MM.1S (cell line): ENCODE measurements around the gene ARF6.
A peak's percentile ranks its signal among the peaks of the same experiment; 100 is the strongest.

Source experiments
- DNase-seq: peaks from one replicate; pipeline ENCODE4 v3.0.0-alpha.2; 2015
- H2AFZ ChIP-seq: fragments of 300-600 bp; sonication (generic); 2 replicates; pipeline ENCODE4 v1.6.0; 2016; ENCODE audit warnings: antibody characterized with exemption, low read length
- H3F3A ChIP-seq: fragments of 300-600 bp; sonication (generic); 2 replicates; pipeline ENCODE4 v1.6.1; 2016; ENCODE audit warnings: mild to moderate bottlenecking, antibody characterized with exemption, low read length, moderate library complexity, mixed read lengths; ENCODE audit not compliant: insufficient read depth
- H3K27ac ChIP-seq: fragments of 300-600 bp; sonication (generic); 2 replicates; pipeline ENCODE4 v1.5.1; 2016; ENCODE audit warnings: mild to moderate bottlenecking, low read length
- H3K27me3 ChIP-seq: fragments of 300-600 bp; sonication (generic); replicated peaks from 2 replicates; pipeline ENCODE4 v1.6.0; 2016; ENCODE audit warnings: low read length; ENCODE audit not compliant: insufficient read depth
- H3K36me3 ChIP-seq: fragments of 300-600 bp; sonication (generic); replicated peaks from 2 replicates; pipeline ENCODE4 v1.6.1; 2016; ENCODE audit warnings: mild to moderate bottlenecking, low read length, mixed read lengths; ENCODE audit not compliant: insufficient read depth
- H3K4me1 ChIP-seq: fragments of 300-600 bp; sonication (generic); 2 replicates; pipeline ENCODE4 v1.6.1; 2016; ENCODE audit warnings: low read length, mixed read lengths
- H3K4me2 ChIP-seq: fragments of 300-600 bp; sonication (generic); 2 replicates; pipeline ENCODE4 v1.6.0; 2016; ENCODE audit warnings: low read depth, low read length
- H3K4me3 ChIP-seq: fragments of 300-600 bp; sonication (generic); 2 replicates; pipeline ENCODE4 v1.5.1; 2016; ENCODE audit warnings: low read length, mixed read lengths
- H3K79me2 ChIP-seq: fragments of 300-600 bp; sonication (generic); 2 replicates; pipeline ENCODE4 v1.6.1; 2016; ENCODE audit warnings: mixed run types, low read length, mixed read lengths
- H3K9ac ChIP-seq: fragments of 300-600 bp; sonication (generic); 2 replicates; pipeline ENCODE4 v1.6.1; 2016; ENCODE audit warnings: low read length, mixed read lengths
- H3K9me2 ChIP-seq: fragments of 300-600 bp; sonication (generic); replicated peaks from 2 replicates; pipeline ENCODE4 v1.6.1; 2016; ENCODE audit warnings: mild to moderate bottlenecking, low read length, mixed read lengths; ENCODE audit not compliant: insufficient read depth
- H3K9me3 ChIP-seq: fragments of 300-600 bp; sonication (generic); replicated peaks from 2 replicates; pipeline ENCODE4 v1.6.1; 2016; ENCODE audit warnings: mild to moderate bottlenecking, low read length, mixed read lengths; ENCODE audit not compliant: insufficient read depth
- H4K20me1 ChIP-seq: fragments of 300-600 bp; sonication (generic); 2 replicates; pipeline ENCODE4 v1.6.1; 2016; ENCODE audit warnings: mild to moderate bottlenecking, low read length, moderate library complexity, mixed read lengths; ENCODE audit not compliant: insufficient read depth
- EZH2 ChIP-seq: fragments of 300-600 bp; sonication (generic); optimal IDR thresholded peaks from 2 replicates; pipeline ENCODE3; 2017; ENCODE audit warnings: low read depth, mild to moderate bottlenecking, antibody characterized with exemption, low read length, mixed read lengths
- EZH2phosphoT487 ChIP-seq: fragments of 300-600 bp; sonication (generic); IDR thresholded peaks from 2 replicates; pipeline ENCODE4 v1.6.1; 2018; ENCODE audit warnings: antibody characterized with exemption, low read length
- TF ChIP-seq, protein P1 (sequence below): fragments of 300-600 bp; sonication (generic); IDR thresholded peaks from 2 replicates; pipeline ENCODE4 v1.5.1; 2016; ENCODE audit warnings: antibody characterized with exemption, low read length, mixed read lengths

The ARF6 gene

DNA sequence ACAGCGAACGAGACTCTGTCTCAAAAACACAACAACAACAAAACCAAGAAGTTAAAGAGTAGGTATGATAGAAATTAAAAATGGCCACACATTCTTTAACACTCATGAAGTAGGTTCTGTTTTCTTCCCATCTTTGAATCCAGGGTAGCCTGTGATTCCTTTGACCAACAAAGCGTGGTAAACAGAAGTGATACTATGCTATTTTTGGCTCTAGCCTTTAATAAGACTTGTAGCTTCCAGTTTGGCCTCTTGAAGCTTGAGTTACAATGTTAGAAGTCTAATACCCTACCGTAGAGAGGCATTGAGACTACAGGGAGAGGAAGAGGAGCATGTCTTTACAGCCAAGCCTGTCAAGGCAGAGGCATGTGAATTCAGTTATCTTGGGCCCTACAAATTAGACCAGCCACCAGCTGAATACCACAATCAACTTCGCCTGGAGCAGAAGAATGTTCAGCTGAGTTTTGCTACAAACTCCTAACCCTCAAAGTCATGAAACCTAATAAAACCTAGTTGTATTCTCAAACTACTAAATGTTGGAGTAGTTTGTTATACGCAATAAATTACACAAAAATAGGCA lies 35.4 kb upstream of the ARF6 start:
- Histone ChIP-seq H3K79me2 (peaks cover 1% of the 10 kb centered on the region), H4K20me1 (no peaks in the 10 kb centered on the region), H3K27ac (no peak overlapping the region), H3K4me1 (peaks cover 4% of the 10 kb centered on the region; the same call in 1 of the 2 replicates), H3K4me3 (no peak overlapping the region), H3F3A (peaks cover 10% of the 10 kb centered on the region), H3K9me3 (no peaks in the 10 kb centered on the region), H2AFZ (no peak overlapping the region), H3K9ac (no peak overlapping the region), H3K4me2 (no peak overlapping the region), H3K9me2 (no peaks in the 10 kb centered on the region), H3K36me3 (no peaks in the 10 kb centered on the region), H3K27me3 (no peaks in the 10 kb centered on the region)
- TF ChIP-seq, protein P1, sequence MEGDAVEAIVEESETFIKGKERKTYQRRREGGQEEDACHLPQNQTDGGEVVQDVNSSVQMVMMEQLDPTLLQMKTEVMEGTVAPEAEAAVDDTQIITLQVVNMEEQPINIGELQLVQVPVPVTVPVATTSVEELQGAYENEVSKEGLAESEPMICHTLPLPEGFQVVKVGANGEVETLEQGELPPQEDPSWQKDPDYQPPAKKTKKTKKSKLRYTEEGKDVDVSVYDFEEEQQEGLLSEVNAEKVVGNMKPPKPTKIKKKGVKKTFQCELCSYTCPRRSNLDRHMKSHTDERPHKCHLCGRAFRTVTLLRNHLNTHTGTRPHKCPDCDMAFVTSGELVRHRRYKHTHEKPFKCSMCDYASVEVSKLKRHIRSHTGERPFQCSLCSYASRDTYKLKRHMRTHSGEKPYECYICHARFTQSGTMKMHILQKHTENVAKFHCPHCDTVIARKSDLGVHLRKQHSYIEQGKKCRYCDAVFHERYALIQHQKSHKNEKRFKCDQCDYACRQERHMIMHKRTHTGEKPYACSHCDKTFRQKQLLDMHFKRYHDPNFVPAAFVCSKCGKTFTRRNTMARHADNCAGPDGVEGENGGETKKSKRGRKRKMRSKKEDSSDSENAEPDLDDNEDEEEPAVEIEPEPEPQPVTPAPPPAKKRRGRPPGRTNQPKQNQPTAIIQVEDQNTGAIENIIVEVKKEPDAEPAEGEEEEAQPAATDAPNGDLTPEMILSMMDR, result no peak
- no peak for TF ChIP-seq EZH2phosphoT487
- no peak for TF ChIP-seq EZH2
- DNase-seq, result no peak

DNA sequence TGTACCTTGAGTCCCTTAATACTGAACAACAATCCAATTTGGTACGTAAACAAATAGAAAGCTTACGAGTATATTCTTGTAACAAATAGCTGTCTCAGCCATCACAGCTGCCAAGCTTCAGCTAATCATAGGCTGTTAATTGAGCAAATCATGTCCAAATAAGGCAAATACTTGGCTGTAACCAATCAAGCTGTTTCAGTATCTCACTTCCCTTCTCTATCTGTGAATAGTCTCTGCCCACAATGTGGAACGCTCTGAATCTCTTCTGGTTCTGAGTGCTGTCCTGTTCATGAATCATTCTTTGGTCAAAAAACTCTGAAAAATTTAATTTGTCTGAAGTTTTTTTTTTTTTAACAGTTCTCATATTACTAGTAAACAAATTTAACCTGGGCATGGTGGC lies 34.5 kb upstream of the ARF6 start:
- Histone ChIP-seq H3K27ac (no peak overlapping the region), H3K4me2 (no peak overlapping the region), H2AFZ (no peak overlapping the region), H3K36me3 (no peaks in the 10 kb centered on the region), H3K9me2 (no peaks in the 10 kb centered on the region), H3K79me2 (no peaks in the 10 kb centered on the region), H3K9me3 (no peaks in the 10 kb centered on the region), H3F3A (peaks cover 15% of the 10 kb centered on the region), H3K9ac (no peak overlapping the region), H3K4me3 (no peak overlapping the region), H3K27me3 (no peaks in the 10 kb centered on the region), H3K4me1 (peaks cover 4% of the 10 kb centered on the region; the same call in 1 of the 2 replicates), H4K20me1 (no peaks in the 10 kb centered on the region)
- no peak for DNase-seq
- TF ChIP-seq EZH2, result no peak
- TF ChIP-seq, protein P1, result no peak
- no peak for TF ChIP-seq EZH2phosphoT487

DNA sequence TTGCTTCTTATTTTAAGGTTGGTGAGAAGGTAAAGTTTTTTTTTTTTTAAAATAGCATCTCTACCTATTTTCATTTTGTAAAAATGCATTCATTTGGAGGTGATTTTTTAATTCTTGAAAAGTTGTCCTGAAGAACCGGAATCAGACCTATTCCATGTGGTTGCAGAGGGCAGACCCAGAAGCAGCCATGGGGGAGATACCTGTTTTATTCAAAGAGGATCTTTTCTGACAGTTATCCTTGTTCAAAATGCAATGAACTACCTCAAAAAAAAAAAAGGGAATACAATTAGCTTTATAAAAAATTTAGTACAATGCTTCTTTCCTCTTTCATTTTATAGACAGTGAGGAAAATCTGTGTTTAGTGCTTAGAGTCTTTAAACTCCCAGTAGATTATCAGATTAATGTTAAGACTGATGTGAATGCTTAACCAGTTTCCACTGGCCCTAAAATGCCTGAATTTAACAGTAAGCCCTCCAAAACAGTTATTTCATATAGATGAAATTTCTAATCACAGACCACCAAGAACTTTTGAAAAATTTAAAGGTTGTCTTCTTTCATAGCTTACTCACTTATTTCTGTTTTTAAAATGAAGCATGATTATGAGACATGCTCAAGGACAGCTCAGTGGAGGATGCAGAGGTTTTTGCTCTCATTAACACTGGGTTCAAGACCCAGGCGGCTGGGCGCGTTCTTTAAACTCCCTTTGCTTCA lies 31.7 kb upstream of the ARF6 start:
- TF ChIP-seq, protein P1, result no peak
- TF ChIP-seq EZH2phosphoT487 (no peak), EZH2 (no peak)
- H3K4me3 ChIP-seq, result peak overlapping the region; percentile 86
- peak overlapping the region; percentile 89 for H2AFZ ChIP-seq
- no peaks in the 10 kb centered on the region for H3K79me2 ChIP-seq
- peak overlapping the region; percentile 93 for H3K27ac ChIP-seq
- no peaks in the 10 kb centered on the region for H3K9me2 ChIP-seq
- no peaks in the 10 kb centered on the region for H4K20me1 ChIP-seq
- no peaks in the 10 kb centered on the region for H3K9me3 ChIP-seq
- H3K4me2 ChIP-seq, result peak overlapping the region; percentile 82
- H3F3A ChIP-seq, result peaks cover 15% of the 10 kb centered on the region
- no peaks in the 10 kb centered on the region for H3K36me3 ChIP-seq
- H3K27me3 ChIP-seq, result no peaks in the 10 kb centered on the region
- peaks cover 13% of the 10 kb centered on the region; the same call in 1 of the 2 replicates for H3K4me1 ChIP-seq
- H3K9ac ChIP-seq, result peak overlapping the region; percentile 89
- DNase-seq, result no peak
